ENCODE measurements around the gene GORAB. TPM values are rescaled to one million over a fixed set of nuclear protein-coding genes. Genes with fewer than 3 reads are reported as not detected.

Gene GORAB
- 10 to 100 TPM; 13.6 to 29.3 (median 16.7) TPM for total RNA-seq

GRCh38 chr1:170531758-170532657, at the start of gene GORAB:
Gene GORAB, plus strand, starts transcription at chr1:170532166. Its CDS starts 58 bp downstream, at chr1:170532224.
- intact Hi-C loops (cut with DNase I) = no loop called here
- peak within 1 kb of the TSS; percentile 86 to 92 (median 91) for H3K27ac ChIP-seq
- WGBS, 2 donors = 1% methylated on average over 36 of the region's 36 CpGs
- peak; percentile 91 to 93 for DNase-seq
- peak within 1 kb of the TSS; percentile 61 to 78 (median 68) for H3K4me3 ChIP-seq (replicated peaks in 1 of 3)
- no peaks in the 10 kb centered on the region for H3K36me3 ChIP-seq
- peaks cover 11 to 12% of the 10 kb centered on the region in 2 donors for H3K4me1 ChIP-seq
- no peaks in the 10 kb centered on the region for H3K27me3 ChIP-seq
- no peaks in the 10 kb centered on the region for H3K9me3 ChIP-seq
- TF ChIP-seq POLR2A (IDR thresholded peaks at IDR 0.05) = peak in 1 of 2 donors; percentile 82
- no peak for TF ChIP-seq CTCF (IDR thresholded peaks at IDR 0.05)

- intact Hi-C loops (cut with DNase I) = no loop called here
- TF ChIP-seq POLR2A (IDR thresholded peaks at IDR 0.05) (no peak), CTCF (IDR thresholded peaks at IDR 0.05) (no peak)
- Histone ChIP-seq H3K9me3 (no peaks in the 10 kb centered on the region), H3K4me3 (replicated peaks in 1 of 3) (no peak overlapping the region), H3K27ac (no peak overlapping the region), H3K36me3 (no peaks in the 10 kb centered on the region), H3K4me1 (peaks cover 0 to 10% of the 10 kb centered on the region in 2 donors), H3K27me3 (no peaks in the 10 kb centered on the region)
- no peak for DNase-seq
- WGBS, 2 donors = 77 to 90% methylated on average over 5 of the region's 5 CpGs
Measured at GRCh38 chr1:170483051-170483450, 48.9 kb upstream of the GORAB start.

- H3K4me3 ChIP-seq (replicated peaks in 1 of 3) = no peak overlapping the region
- intact Hi-C loops (cut with DNase I) = no loop called here
- H3K4me1 ChIP-seq = no peaks in the 10 kb centered on the region
- no peak overlapping the region for H3K27ac ChIP-seq
- H3K27me3 ChIP-seq = no peaks in the 10 kb centered on the region
- TF ChIP-seq CTCF (IDR thresholded peaks at IDR 0.05) (no peak), POLR2A (IDR thresholded peaks at IDR 0.05) (no peak)
- no peak for DNase-seq
- no peaks in the 10 kb centered on the region for H3K36me3 ChIP-seq
- H3K9me3 ChIP-seq = no peaks in the 10 kb centered on the region
Measured at GRCh38 chr1:170487503-170487902, 44.5 kb upstream of the GORAB start.

- intact Hi-C loops (cut with DNase I) = no loop called here
- WGBS, 2 donors = 69 to 73% methylated on average over 2 of the region's 2 CpGs
- Histone ChIP-seq H3K4me3 (replicated peaks in 1 of 3) (no peak overlapping the region), H3K27ac (no peak overlapping the region), H3K27me3 (no peaks in the 10 kb centered on the region), H3K4me1 (no peaks in the 10 kb centered on the region), H3K36me3 (no peaks in the 10 kb centered on the region), H3K9me3 (no peaks in the 10 kb centered on the region)
- no peak for DNase-seq
- no peak for TF ChIP-seq POLR2A (IDR thresholded peaks at IDR 0.05)
Measured at GRCh38 chr1:170491291-170491690, 40.7 kb upstream of the GORAB start.

GRCh38 chr1:170494369-170494768, 37.6 kb upstream of the GORAB start:
- no peak for TF ChIP-seq POLR2A (IDR thresholded peaks at IDR 0.05)
- TF ChIP-seq CTCF (IDR thresholded peaks at IDR 0.05) = no peak
- Histone ChIP-seq H3K9me3 (no peaks in the 10 kb centered on the region), H3K4me1 (no peaks in the 10 kb centered on the region), H3K4me3 (replicated peaks in 1 of 3) (no peak overlapping the region), H3K36me3 (no peaks in the 10 kb centered on the region), H3K27me3 (no peaks in the 10 kb centered on the region), H3K27ac (no peak overlapping the region)
- DNase-seq = no peak
- whole genome bisulfite sequencing, 2 donors = 40 to 41% methylated on average over 3 of the region's 3 CpGs
- intact Hi-C loops (cut with DNase I) = no loop called here
